SK-N-SH (cell line): ENCODE results near the gene TASOR2. TPM values are rescaled to one million over a fixed set of nuclear protein-coding genes. Genes with fewer than 3 reads are reported as not detected.

Source experiments
- CTCF ChIA-PET: fragments of 300-600, 350-600 bp; formaldehyde crosslinking; extraction: SDS; loops from one replicate; lab custom pipeline; 2021; lab: Yijun Ruan, JAX
- POLR2A ChIA-PET: fragments of 350-600 bp; sonication (Branson Sonifier 250); formaldehyde crosslinking; extraction: SDS; loops from one replicate; lab custom pipeline; 2020; ENCODE audit warnings: antibody characterized with exemption, inconsistent platforms; lab: Yijun Ruan, JAX
- DNase-seq: peaks from one replicate; pipeline ENCODE4 v3.0.0; 2012
- H2AFZ ChIP-seq: fragments of 200-600 bp; sonication (generic); 2 replicates; pipeline ENCODE4 v1.8.1; 2016; ENCODE audit warnings: antibody characterized with exemption, mild to moderate bottlenecking, low read depth
- H3F3A ChIP-seq: fragments of 200-600 bp; sonication (generic); replicated peaks from 2 replicates; pipeline ENCODE3; 2016; ENCODE audit warnings: antibody characterized with exemption, mild to moderate bottlenecking; ENCODE audit not compliant: insufficient read depth
- H3K27ac ChIP-seq, 2 experiments: fragments of 200-500 bp in 1 of 2; fragments of 200-600 bp in 1 of 2; sonication (Bioruptor generic) in 1 of 2; sonication (generic), shearing (Covaris generic) in 1 of 2; 2 replicates each; pipeline versions ENCODE4 v1.5.1 to v1.6.1; 2014 to 2016; ENCODE audit warnings: low read depth in 2 of 2, inconsistent platforms in 1 of 2, low read length in 1 of 2, mild to moderate bottlenecking in 1 of 2, mixed read lengths in 1 of 2
- H3K27me3 ChIP-seq: fragments of 200-600 bp; sonication (generic), shearing (Covaris generic); 2 replicates; pipeline ENCODE4 v1.6.1; 2016; ENCODE audit warnings: mixed run types; ENCODE audit not compliant: insufficient read depth
- H3K36me3 ChIP-seq, 2 experiments: fragments of 200-500 bp in 1 of 2; fragments of 200-600 bp in 1 of 2; sonication (Bioruptor generic) in 1 of 2; sonication (generic) in 1 of 2; replicated peaks in 1 of 2; 2 replicates each; pipeline versions ENCODE3 to v1.5.1; 2014 to 2016; ENCODE audit warnings: low read length in 1 of 2, mild to moderate bottlenecking in 1 of 2; ENCODE audit not compliant: insufficient read depth in 2 of 2, control insufficient read depth in 1 of 2
- H3K4me1 ChIP-seq, 2 experiments: fragments of 200-500 bp in 1 of 2; fragments of 200-600 bp in 1 of 2; sonication (Bioruptor generic) in 1 of 2; sonication (generic), shearing (Covaris generic) in 1 of 2; 2 replicates each; pipeline versions ENCODE4 v1.5.1 to v1.6.1; 2014 to 2016; ENCODE audit warnings: low read depth in 1 of 2, low read length in 1 of 2, mixed run types in 1 of 2; ENCODE audit not compliant: insufficient read depth in 2 of 2, control insufficient read depth in 1 of 2
- H3K4me2 ChIP-seq: fragments of 200-600 bp; sonication (generic), shearing (Covaris generic); 2 replicates; pipeline ENCODE4 v1.6.1; 2017; ENCODE audit warnings: mixed run types
- H3K4me3 ChIP-seq, 2 experiments: fragments of 200-500 bp in 1 of 2; fragments of 200-600 bp in 1 of 2; sonication (Bioruptor generic) in 1 of 2; sonication (generic), shearing (Covaris generic) in 1 of 2; 2 replicates each; pipeline versions ENCODE4 v1.5.1 to v1.8.1; 2014 to 2016; ENCODE audit warnings: low read depth in 2 of 2, inconsistent platforms in 1 of 2, low read length in 1 of 2, mild to moderate bottlenecking in 1 of 2, mixed read lengths in 1 of 2, moderate library complexity in 1 of 2
- H3K79me2 ChIP-seq: fragments of 200-600 bp; sonication (generic); 2 replicates; pipeline ENCODE4 v1.8.1; 2017; ENCODE audit warnings: mild to moderate bottlenecking; ENCODE audit not compliant: insufficient read depth
- H3K9ac ChIP-seq: fragments of 200-600 bp; sonication (generic); 2 replicates; pipeline ENCODE4 v1.6.1; 2017; ENCODE audit warnings: mixed run types
- H3K9me2 ChIP-seq: fragments of 200-600 bp; sonication (generic); 2 replicates; pipeline ENCODE4 v1.6.1; 2017; ENCODE audit warnings: mixed run types
- H3K9me3 ChIP-seq: fragments of 200-600 bp; sonication (generic); 2 replicates; pipeline ENCODE4 v1.6.1; 2017; ENCODE audit warnings: mixed run types, mild to moderate bottlenecking, moderate library complexity
- H4K20me1 ChIP-seq: fragments of 200-600 bp; sonication (generic); 2 replicates; pipeline ENCODE4 v1.6.1; 2017; ENCODE audit warnings: mild to moderate bottlenecking, mixed run types; ENCODE audit not compliant: insufficient read depth
- CHD2 ChIP-seq: fragments of 150-350 bp; IDR thresholded peaks from 2 replicates; pipeline ENCODE4 v1.6.1; 2018; ENCODE audit warnings: low read length; ENCODE audit not compliant: partially characterized antibody
- ELF1 ChIP-seq: IDR thresholded peaks from 2 replicates; pipeline ENCODE4 v1.4.0; 2012
- EP300 ChIP-seq, 2 experiments: IDR thresholded peaks; 2 replicates each; pipeline versions ENCODE4 v1.4.0 to v1.6.1; 2012; ENCODE audit warnings: borderline replicate concordance in 1 of 2, low read depth in 1 of 2, low read length in 1 of 2
- FOXM1 ChIP-seq: IDR thresholded peaks from 2 replicates; pipeline ENCODE4 v1.4.0; 2012; ENCODE audit warnings: low read depth, mild to moderate bottlenecking
- GABPA ChIP-seq: IDR thresholded peaks from 2 replicates; pipeline ENCODE4 v1.4.0; 2012; ENCODE audit warnings: low read depth, mild to moderate bottlenecking
- SMC3 ChIP-seq: IDR thresholded peaks from 2 replicates; pipeline ENCODE4 v1.6.1; 2012; ENCODE audit warnings: low read depth, low read length, improper control_type of control experiment
- YY1 ChIP-seq: IDR thresholded peaks from 2 replicates; pipeline ENCODE4 v1.4.0; 2012; ENCODE audit warnings: low read depth, mild to moderate bottlenecking
- WGBS: methylation state at CpG from one replicate; pipeline ENCODE4 v1.1.6; 2017; ENCODE audit warnings: low lambda C conversion rate; 5-methylcytosine and 5-hydroxymethylcytosine counted together
- polyA plus RNA-seq, 3 experiments: library from polyadenylated mRNA; depleted of rRNA; stranded (reverse); fragments of >200 nt; gene quantifications; 2 replicates each; pipeline ENCODE4 v1.2.3, GENCODE V29; 2012
- TF ChIP-seq, protein P1 (sequence below): IDR thresholded peaks from 2 replicates; pipeline ENCODE4 v1.4.0; 2012; ENCODE audit warnings: low read depth, borderline replicate concordance
- TF ChIP-seq, protein P2 (sequence below): fragments of 150-350 bp; IDR thresholded peaks from 2 replicates; pipeline ENCODE4 v1.6.1; 2016; ENCODE audit warnings: mild to moderate bottlenecking, low read depth, low read length
- TF ChIP-seq, protein P3 (sequence below): IDR thresholded peaks from 2 replicates; pipeline ENCODE4 v1.6.1; 2012; ENCODE audit warnings: mild to moderate bottlenecking, low read depth, low read length, moderate library complexity

The TASOR2 gene
- polyA plus RNA-seq, 1 of the 3 experiments (the other 2 are of a cell fraction): 21.2 TPM

DNA sequence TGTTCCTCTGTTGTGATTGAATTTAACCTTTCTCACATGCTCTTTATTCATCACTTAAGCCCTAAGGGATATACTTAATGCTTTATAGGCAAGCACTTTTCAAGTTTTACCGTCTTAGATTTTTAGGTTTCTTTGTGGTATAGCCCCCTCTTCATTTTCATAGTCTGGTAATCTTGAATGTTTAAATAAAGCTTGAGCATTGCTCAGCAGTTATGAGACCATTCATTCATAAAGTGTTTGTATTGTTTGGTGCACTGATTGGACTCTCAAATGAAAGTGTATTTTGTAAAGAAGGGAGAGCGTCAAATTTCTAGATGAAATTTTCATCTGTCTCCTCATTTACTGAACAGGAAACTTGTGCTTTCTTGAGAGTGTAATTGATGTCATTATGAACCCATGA, 25.2 kb downstream of the TASOR2 start:
- Histone ChIP-seq H3F3A (no peaks in the 10 kb centered on the region), H3K4me3 (no peak overlapping the region), H3K27me3 (no peaks in the 10 kb centered on the region), H3K36me3 (no peaks in the 10 kb centered on the region), H4K20me1 (peaks cover 8% of the 10 kb centered on the region; the same call in 1 of the 2 replicates), H3K27ac (no peak overlapping the region), H3K9me3 (no peaks in the 10 kb centered on the region), H3K4me2 (no peak overlapping the region), H3K4me1 (peaks cover 0 to 6% of the 10 kb centered on the region in 2 experiments; a peak in 2 of 4 replicates), H3K9me2 (no peaks in the 10 kb centered on the region), H3K9ac (no peak overlapping the region), H2AFZ (no peak overlapping the region), H3K79me2 (peaks cover 93% of the 10 kb centered on the region)
- DNase-seq: no peak
- ChIA-PET CTCF (no interaction called here), POLR2A (no interaction called here)
- TF ChIP-seq ELF1 (no peak), YY1 (no peak), GABPA (no peak), EP300 (IDR thresholded peaks at IDR 0.05; ENCODE audit: borderline replicate concordance in 1 of 2, low read depth in 1 of 2, low read length in 1 of 2) (no peak), SMC3 (no peak), FOXM1 (no peak), CHD2 (no peak)
- TF ChIP-seq, protein P1, sequence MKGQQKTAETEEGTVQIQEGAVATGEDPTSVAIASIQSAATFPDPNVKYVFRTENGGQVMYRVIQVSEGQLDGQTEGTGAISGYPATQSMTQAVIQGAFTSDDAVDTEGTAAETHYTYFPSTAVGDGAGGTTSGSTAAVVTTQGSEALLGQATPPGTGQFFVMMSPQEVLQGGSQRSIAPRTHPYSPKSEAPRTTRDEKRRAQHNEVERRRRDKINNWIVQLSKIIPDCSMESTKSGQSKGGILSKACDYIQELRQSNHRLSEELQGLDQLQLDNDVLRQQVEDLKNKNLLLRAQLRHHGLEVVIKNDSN: no peak
- TF ChIP-seq, protein P2, sequence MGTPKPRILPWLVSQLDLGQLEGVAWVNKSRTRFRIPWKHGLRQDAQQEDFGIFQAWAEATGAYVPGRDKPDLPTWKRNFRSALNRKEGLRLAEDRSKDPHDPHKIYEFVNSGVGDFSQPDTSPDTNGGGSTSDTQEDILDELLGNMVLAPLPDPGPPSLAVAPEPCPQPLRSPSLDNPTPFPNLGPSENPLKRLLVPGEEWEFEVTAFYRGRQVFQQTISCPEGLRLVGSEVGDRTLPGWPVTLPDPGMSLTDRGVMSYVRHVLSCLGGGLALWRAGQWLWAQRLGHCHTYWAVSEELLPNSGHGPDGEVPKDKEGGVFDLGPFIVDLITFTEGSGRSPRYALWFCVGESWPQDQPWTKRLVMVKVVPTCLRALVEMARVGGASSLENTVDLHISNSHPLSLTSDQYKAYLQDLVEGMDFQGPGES: no peak
- TF ChIP-seq, protein P3, sequence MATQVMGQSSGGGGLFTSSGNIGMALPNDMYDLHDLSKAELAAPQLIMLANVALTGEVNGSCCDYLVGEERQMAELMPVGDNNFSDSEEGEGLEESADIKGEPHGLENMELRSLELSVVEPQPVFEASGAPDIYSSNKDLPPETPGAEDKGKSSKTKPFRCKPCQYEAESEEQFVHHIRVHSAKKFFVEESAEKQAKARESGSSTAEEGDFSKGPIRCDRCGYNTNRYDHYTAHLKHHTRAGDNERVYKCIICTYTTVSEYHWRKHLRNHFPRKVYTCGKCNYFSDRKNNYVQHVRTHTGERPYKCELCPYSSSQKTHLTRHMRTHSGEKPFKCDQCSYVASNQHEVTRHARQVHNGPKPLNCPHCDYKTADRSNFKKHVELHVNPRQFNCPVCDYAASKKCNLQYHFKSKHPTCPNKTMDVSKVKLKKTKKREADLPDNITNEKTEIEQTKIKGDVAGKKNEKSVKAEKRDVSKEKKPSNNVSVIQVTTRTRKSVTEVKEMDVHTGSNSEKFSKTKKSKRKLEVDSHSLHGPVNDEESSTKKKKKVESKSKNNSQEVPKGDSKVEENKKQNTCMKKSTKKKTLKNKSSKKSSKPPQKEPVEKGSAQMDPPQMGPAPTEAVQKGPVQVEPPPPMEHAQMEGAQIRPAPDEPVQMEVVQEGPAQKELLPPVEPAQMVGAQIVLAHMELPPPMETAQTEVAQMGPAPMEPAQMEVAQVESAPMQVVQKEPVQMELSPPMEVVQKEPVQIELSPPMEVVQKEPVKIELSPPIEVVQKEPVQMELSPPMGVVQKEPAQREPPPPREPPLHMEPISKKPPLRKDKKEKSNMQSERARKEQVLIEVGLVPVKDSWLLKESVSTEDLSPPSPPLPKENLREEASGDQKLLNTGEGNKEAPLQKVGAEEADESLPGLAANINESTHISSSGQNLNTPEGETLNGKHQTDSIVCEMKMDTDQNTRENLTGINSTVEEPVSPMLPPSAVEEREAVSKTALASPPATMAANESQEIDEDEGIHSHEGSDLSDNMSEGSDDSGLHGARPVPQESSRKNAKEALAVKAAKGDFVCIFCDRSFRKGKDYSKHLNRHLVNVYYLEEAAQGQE: no peak
- 95% methylated on average over 2 of the region's 2 CpGs for WGBS

DNA sequence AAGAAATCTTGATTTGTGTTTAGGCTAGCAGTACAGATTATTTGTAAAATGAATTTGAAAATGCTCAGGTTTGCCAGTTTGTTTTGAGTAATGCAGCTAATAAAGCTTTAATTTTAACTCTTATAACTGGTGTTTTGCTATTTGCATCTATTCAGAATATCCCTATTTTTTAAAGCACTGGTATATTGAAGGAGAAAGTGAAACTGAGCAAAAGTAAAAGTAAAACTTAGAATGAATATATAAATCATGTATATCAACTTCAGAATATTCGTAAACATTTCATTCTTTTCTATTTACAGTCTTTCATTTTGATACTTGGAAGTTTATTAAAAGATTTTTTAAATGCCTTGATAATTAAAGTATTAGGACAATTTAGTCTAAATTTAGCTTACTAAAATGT, 26.2 kb downstream of the TASOR2 start:
- no peaks in the 10 kb centered on the region for H3K9me3 ChIP-seq
- H3K9ac ChIP-seq: no peak overlapping the region
- CTCF ChIA-PET: no interaction called here
- H4K20me1 ChIP-seq: peaks cover 3% of the 10 kb centered on the region; the same call in 1 of the 2 replicates
- no peak for DNase-seq
- H3K79me2 ChIP-seq: peaks cover 92% of the 10 kb centered on the region
- H3F3A ChIP-seq: no peaks in the 10 kb centered on the region
- 95% methylated on average over 1 of the region's 1 CpG for WGBS
- no peaks in the 10 kb centered on the region for H3K36me3 ChIP-seq
- H3K4me2 ChIP-seq: peak overlapping the region; percentile 25; the same call in 1 of the 2 replicates
- H3K4me1 ChIP-seq: peaks cover 0 to 6% of the 10 kb centered on the region in 2 experiments; a peak in 2 of 4 replicates
- H3K27me3 ChIP-seq: no peaks in the 10 kb centered on the region
- no peak overlapping the region for H2AFZ ChIP-seq
- peak overlapping the region in 1 of 2 experiments; percentile 27; a peak in 1 of 4 replicates for H3K4me3 ChIP-seq
- 0 out of 4 replicates have a peak overlapping the region, but pooled peaks of 1 of the 2 experiments have one; percentile 1 for H3K27ac ChIP-seq
- no peak for TF ChIP-seq ELF1
- H3K9me2 ChIP-seq: no peaks in the 10 kb centered on the region
- POLR2A ChIA-PET: no interaction called here
